Measurements from ENCODE around the gene SNX22.

The SNX22 gene

DNA sequence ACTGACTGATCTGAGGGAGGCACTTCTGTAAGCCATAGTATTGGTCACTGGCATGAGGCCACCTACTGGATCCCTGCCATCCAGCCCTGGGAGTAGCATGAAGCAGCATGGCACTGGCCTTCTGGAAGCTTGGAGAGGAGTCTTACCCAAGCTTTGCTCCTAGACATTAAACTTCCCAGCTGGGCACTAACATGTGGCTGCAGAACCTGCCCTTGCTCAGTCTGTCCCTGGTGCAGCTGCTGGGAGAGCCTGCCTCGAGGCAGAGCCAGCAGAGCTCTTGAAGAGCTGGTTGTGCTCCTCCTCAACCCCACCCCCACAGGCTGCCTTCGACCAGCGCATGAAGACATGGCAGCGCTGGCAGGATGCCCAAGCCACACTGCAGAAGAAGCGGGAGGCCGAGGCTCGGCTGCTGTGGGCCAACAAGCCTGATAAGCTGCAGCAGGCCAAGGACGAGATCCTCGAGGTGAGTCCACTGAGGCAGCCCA lies 17.1 kb upstream of the SNX22 start:
- peak; percentile 72 for DNase-seq

DNA sequence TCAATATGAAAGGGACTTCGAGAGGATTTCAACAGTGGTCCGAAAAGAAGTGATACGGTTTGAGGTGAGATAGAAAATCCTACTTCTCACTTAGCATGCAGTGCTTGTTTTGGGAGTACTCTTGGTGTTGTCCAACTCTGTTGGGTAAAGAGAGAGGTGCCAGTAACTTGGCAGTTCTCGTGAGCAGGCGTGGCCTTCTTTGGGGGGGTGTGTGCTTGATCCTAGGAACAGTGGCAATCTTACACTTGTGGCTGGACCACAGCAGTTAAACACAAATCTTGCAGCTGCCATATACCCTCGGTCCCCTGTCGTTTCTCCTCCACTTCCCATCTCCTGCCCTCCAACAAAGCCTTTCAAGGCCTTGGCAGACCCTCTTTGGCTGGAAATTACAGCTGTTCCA lies 15.2 kb upstream of the SNX22 start:
- DNase-seq: no peak

DNA sequence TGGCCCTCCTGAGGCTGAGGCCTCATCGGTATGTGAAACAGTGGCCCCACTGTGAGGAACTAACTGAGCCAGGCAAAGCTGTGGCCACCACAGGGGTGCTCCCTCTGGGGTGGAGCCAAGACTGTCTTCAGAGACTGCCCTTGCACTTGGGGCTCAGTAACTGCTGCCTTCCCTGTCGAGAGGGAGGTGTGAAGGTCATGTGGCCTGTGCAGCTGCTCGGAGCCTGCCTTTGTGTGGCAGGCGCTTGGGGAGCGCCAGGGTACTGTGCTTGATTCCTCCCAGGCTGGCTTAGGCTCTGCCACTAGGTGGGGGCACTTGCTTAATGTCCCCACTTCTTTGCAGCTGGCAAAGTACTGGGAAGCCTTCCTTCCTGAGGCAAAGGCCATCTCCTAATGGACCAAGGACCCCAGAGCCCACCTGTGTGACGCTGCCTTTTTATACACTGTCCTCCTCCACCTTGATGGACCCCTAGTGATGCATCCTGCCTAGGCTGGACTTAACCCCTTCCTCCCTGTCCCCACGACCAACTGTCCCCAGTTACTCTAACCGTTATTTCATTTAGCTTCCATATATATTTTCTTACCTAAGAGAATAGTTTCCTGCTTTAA lies 14.2 kb upstream of the SNX22 start:
- DNase-seq: peak; percentile 62

DNA sequence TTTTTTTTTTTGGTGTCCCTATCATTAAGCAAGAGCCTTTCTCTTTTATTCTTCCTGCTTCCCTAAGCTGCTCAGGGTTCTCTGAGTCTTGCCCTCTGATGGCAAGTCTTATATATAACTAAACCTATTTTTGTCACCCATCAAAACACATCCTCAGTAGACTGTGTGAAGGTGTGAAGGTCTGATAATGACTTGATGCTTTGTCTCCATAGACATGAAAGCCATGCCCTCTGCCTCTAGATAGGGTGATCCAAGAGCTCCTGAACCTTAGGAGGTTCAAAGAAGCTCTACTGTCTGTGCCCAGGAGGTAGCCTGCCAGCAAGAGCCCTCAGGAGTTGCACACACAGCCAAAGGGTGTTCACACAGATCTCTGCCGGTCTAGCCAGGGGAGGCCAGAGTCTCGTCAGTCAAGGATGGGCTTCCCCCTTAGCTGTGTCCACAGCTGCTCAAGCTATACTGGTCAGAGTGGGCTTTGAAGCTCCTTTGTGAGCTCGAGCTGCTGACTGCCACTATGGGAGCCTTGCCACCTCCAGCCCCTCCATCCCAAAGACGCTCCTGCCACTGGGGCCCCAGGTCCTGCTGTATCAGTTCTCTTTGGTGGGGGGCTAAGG lies 13.1 kb upstream of the SNX22 start:
- no peak for DNase-seq

DNA sequence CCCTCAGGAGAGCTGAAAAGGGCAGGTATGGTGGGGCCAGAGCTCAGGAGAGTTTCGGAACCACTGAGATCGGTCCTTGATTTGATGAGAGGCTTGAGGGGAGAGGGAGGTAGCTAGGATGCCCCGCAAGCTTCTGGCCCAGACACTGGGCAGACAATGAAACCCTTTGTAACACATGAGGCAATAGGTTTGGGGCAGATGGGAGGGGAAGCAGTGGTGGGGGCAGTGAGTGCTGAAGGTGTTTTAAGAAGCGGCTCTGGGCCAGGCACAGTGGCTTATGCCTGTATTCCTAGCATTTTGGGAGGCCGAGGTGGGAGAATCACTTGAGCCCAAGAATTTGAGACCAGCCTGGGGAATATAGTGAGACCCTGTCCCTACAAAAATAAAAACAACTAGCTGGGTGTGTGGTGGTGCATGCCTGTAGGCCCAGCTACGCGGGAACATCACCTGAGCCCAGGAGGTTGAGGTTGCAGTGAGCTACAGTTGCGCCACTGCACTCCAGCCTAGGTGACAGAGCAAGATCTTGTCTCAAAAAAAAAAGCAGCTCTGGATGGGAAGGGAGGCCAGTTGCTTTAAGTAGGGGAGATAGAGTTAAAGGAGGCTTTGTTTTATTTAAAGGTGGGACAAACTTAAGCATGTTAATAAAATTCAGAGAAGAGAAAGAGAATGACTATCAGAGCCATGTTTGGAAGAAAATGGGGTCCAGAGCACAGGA lies 9.6 kb upstream of the SNX22 start:
- DNase-seq: peak; percentile 22

DNA sequence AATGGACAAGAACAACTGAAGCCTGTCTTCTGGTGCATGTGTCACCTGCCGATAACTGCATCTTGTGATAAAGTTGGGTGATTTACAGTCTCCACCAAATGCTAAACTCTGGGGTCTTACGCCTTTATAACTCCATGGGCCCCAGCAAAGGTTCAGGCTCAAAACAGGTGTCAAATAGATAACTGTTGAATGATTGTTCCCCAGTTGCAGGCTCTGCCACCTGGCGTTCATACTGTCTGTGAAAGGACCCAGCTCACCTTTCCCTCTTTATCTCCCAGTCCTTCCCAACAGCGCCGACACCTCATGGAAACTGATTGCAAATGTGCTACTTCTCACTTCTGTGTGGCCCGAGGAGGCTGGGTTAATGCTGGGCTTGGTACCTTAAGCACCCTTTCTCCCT lies 8.3 kb upstream of the SNX22 start:
- no peak for DNase-seq

DNA sequence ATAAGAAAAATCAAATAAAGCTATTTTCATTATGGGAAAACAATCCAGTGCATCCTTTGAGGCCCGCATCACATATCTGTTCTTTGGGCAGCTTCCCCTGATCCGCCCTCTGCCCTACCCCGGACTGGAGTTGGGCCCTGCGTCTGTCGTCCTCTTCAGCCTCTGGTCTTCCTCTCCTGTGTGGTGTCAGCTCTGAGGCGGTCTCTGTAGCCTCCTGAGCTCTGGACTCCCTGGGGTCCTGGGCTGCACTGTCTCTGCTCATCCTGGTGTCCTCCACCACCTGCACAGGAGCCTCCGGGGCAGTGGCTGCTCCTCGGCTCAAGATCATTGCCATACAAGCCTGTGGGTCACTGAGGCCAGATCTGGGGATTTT lies 7.4 kb upstream of the SNX22 start:
- DNase-seq: no peak

DNA sequence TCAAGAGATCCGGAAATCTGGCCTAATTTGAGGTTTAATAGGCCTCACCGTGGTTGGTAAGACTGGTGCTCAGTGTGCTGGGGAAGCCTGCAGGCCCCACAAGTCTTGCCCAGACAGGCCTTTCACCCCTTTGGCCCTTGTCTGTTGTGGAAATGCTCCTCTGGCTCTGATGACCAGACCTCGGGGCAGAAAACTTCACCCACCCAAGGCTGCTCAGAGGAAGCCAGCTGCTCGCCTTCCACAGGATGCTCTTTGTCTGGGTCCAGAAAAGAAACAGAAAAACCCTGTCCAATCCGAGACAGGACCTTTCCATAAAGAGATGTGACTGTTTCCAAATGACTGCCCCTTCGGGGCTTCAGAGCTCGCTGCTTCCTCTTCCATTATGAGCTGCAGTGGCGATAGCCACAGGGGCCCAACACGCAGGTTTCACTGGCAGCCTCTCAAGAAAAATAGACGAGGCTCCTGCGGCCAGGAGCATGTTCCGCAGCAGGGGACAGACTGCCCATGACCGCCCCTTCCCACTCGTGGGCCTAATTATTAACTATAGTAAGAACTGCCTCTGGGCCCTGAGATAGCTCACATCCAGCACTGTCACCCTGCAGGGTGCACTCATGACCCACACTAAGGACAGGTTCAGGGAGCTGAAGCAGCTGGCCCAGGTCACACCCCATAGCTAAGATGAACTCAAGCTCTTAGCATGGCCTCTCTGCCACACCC lies 6.8 kb upstream of the SNX22 start:
- DNase-seq: peak; percentile 52

DNA sequence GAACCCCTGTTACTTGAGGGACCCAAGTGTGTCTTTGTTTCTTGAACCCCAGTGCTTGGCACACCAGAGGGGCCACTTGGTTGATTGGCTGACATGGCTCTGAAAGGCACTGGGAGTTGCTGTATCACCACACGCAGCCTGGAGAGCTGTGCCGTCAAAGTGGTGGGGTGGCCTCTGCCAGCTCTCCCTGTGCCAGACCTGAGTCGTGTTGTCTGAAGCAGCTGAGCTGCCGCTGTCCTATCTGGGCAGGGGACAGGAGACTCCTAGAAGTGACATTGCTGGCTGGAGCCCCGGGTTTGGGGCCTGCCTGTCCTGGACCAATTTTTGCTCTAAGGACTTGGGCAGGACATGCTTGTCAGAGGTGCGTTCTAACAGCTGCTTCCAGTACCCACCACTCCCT lies 5.5 kb upstream of the SNX22 start:
- no peak for DNase-seq

DNA sequence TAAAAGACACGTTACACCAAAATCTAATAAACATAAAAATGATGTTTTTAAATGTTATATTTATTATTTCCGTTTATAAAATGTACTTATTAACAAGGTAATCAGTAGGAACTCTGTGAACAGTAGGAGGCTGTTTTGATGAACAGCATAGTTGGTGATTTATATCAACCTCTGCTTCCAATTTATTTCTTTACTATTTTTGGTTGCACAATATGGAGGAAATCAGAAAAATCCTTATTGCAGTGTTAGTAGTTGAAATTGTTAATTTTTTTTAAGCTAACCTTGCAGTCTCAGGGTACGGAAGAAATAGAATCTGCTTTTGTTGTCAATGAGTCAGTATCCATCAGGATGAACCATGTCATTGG lies 5.0 kb upstream of the SNX22 start:
- DNase-seq: no peak

DNA sequence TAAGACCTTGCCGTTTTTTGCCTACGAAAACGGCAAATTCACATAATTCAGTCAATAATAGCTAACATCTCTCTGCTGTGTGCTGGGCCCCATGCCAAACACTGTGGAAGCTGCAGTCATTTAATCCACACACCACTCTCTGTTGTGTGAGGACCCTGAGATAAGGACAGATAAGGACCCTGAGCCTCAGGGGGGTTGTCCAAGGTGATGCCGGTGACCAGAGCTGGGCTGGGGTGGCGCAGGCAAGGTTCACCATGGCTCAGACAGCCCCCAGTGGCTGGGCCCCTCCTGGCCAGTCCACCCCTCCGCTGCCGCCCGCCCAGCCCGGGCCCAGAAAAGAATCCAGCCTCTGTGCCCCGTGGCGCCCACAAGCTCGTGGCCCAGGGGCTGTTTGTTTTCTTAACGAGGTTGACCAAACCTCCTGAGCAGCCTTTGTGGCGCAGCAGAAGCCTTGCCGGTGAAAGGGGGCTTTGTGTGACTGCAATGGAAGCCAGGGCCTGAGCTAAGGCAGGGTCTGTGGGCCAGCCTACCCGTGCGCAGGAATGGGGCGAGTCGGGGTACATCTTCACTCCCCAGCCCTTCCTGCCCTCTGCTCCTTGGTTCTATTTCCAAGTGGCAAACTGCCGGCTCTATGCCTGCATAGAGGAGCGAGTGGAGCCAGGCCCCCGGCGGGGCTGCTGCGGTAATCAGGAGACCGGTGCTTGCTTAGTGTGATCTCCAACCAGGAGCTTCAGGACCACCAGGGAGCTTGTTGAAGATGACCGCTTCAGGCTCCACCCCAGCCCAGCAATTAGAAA lies 4.4 kb upstream of the SNX22 start:
- DNase-seq: peak; percentile 50

DNA sequence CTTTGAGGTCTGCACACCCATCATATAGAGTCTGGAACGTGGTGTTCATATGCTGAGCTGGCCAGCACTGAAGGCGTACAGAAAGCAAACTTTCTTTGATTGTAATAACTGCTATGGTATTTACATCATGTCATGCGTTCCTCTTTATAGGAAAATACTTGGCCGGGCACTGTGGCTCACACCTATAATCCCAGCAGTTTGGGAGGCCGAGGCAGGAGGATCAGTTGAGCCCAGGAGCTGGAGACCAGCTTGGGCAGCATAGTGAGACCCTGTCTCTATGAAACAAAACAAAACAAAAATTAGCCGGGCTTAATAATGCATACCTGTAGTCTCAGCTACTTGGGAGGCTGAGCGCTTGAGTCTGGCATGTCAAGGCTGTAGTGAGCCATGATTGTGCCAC lies 3.4 kb upstream of the SNX22 start:
- DNase-seq: no peak

DNA sequence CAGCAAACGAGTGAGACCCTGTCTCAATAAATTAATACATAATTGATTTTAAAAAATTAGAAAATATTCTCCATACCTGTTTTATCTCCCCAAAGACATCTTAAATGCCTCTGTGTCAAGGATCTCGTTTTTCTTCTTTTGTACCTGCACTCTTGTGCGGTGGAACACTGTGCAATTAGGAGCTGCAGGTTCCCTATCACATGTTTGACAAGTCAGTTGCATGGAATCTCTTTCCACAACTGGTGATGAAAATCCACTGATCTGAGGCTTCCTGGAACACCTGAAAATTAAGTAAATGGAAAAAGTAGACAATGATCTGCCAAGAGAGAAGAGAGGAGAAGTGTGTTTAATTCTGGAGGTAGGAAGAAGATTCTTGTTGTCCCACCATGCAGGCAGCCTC lies 3.0 kb upstream of the SNX22 start:
- no peak for DNase-seq

DNA sequence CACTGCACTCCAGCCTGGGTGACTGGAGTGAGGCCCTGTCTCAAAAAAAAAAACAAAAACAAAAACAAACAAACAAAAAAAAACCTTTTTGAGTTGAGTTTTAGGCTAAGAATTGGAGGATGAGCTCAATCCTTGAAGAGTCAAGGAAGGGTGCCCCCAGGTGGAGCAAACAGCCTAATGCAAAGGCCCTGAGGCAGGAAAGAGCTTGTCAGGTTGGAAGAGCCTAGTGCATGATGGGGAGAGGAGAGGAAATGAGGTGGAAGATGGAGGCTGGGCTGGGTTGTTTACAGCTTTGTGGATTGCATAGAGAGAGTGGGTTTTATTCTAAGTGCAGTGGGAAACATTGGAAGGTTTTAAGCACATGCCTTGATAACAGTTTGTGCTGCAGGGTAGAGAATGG lies 2.1 kb upstream of the SNX22 start:
- DNase-seq: no peak

DNA sequence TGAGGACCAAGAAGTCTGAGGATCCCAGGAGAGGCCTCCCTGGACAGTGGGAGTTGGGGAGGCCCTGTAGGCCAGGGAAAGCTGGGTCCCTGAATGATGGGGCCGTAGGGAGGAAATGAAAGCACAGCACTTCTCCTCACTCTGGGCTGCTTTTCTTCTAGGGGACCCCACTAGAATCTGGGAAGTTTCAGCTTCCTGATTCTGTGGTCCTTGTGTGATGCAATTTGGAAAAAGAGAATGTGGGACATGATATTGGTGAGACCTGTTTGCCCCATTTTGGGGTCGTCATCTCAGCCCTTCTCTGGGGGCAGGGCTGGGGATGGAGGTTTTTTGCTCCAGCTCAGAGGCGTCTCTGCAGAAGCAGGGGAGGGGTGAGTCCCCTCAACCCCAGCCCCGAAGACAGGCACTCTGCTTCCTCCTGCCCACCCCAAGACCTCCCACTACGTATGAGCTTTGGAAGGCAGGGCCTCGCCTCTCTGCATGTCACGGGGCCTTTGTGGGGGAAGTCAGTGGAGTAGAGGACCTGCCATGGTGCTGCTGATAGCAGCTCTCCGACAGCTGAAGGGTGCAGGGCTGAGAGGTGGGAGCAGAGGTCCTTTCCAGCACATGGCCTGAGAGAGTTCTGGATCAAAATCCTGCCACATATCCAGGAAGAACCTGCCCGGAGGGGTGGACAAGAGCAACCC lies 1.5 kb upstream of the SNX22 start:
- no peak for DNase-seq

DNA sequence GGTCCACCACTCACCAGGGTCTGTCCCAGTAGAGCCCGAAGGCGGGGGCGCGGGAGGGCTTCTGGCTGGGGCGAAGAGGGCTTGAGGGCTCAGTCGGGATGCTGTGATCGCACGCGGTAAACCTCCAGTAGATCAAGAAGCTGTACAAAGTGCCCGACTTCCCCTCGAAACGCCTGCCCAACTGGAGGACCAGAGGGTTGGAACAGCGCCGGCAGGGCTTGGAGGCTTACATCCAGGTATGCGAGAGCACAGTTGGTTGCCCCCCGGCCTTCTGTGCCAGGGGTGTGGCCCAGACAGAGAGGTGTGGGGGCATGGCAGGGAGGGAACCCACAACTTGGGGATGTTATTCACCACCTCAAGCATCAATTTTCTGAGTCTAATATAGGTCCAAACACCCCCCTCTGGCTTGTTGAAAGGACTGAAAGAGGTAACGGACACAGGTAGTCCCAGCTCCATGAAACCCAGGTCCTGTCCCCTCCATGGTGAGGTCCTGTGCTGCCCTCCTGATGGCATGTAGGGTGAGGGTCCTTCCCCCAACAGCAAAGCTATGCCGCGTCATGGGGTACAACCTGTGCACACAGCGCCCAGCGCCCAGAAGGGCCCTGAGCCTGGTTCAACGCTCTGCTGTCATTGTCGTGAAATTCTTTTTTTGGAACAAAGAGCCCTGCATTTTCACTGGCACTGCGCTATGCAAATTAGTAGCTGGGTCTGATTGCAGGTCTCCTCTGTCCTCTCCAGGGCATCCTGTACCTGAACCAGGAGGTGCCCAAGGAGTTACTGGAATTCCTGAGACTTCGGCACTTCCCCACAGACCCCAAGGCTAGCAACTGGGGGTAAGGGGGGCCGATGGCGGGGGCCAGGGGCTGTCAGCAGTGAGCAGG lies 1.2 kb downstream of the SNX22 start:
- DNase-seq: no peak

DNA sequence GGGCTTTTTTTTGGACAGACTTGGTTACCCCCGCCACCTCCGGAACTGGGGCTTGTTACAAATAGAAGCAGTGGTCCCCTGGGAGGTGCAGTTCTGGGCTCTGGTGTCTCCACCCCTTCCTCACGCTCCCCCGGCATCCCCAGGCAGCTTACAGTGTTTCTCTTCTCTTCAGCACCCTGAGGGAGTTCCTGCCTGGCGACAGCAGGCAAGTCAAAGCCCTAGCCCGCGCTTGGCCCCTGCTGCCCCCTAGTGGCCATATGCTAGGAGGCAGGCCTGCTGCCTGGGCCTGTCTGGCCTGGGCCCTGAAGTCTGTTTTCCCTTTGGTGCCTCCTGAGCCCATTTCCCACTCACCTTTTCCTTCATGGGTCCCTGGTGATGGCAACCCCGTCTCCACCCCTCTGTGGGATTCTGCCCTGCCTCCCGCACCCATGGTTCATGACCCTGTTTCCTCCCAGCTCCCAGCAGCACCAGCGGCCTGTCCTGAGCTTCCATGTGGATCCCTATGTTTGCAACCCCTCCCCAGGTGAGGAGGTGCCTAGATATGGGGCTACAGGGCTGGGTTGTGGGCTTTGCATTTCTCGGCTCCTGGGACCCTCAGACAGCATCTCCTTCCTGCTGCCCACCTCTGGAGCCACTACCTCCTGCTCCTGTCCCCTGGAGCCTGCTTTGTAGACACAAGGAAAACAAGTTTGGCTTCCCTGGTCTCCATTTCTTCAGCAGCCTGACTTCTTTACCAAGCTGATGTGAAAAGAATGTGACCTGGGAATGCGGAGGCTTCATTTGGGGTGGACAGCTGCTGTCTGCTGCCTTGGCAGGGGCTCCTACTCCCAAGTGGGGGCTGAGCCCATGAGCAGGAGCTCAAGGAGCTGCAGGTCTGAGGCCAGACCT lies 2.2 kb downstream of the SNX22 start:
- DNase-seq: peak; percentile 94

DNA sequence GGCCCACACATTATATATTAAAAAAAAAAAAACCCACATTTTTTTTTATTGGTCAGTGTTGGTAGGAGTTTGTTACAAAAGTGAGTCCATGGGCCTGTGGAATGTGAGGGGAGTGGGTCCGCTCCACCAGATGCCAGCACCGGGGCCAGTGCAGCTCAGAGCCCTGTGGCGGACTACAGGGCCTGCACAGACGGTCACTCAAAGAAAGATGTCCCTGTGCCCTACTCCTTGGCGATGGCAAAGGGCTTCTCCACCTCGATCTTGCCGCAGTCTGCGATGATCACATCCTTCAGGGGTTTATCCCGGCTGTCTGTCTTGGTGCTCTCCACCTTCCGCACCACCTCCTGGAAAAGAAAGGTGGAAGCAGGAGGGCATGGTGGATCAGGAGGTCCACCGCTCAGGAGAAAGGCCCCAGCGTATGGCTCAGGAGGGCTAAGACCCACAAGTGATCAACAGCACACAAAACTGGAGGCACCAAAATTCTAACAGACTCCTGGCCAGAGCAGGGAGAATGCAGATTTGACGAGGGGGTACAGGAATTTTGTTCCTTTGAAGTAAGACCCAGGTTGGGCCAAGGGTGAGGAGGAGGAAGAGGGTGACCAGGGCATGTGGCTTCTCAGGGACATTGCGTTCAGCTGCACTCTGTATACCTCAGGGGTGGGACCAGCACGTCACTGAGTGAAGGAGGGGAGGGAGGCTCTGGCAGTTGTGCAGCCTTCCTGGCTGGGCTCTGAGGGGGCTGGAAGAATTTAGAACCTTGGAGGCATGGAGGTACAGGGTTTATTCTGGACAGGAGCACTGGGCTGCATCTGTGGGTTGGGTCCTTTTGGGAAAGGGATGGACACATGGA lies 4.5 kb downstream of the SNX22 start:
- no peak for DNase-seq

DNA sequence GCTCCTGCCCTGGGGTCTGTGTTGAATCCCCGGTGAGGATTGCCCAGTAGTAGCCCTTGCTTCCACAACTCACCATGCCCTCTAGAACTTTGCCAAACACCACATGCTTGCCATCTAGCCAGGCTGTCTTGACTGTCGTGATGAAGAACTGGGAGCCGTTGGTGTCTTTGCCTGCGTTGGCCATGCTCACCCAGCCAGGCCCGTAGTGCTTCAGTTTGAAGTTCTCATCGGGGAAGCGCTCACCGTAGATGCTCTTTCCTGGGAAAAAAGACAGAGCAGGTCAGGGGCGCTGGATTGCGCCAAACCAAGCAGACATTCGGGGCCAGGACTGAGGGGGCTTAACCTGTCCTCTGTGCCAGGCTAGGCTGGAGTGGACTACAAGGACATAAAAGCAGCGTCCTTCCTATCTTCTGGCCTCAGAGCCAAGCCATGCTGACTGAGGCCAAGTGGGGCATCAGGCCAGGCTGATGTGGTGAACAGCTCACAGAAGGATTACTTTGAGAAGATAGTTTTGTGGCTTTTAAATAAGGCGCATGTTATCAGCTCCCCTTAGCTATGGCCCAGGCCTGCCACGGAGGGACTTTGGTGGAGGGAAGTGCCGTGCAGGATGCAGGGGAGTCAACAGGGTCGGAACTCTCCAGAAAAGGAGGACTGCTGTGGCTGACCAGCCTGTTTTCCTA lies 5.3 kb downstream of the SNX22 start:
- DNase-seq: no peak
